IPS-NIHi7 (cell line): Measurements from ENCODE around the gene ZKSCAN1.
A peak's percentile ranks its signal among the peaks of the same experiment; 100 is the strongest.

Experiments used
- DNase-seq: peaks from one replicate; pipeline ENCODE4 v3.0.0; 2012; ENCODE audit warnings: mixed read lengths; ENCODE audit errors: extremely low spot score

Gene ZKSCAN1

DNA sequence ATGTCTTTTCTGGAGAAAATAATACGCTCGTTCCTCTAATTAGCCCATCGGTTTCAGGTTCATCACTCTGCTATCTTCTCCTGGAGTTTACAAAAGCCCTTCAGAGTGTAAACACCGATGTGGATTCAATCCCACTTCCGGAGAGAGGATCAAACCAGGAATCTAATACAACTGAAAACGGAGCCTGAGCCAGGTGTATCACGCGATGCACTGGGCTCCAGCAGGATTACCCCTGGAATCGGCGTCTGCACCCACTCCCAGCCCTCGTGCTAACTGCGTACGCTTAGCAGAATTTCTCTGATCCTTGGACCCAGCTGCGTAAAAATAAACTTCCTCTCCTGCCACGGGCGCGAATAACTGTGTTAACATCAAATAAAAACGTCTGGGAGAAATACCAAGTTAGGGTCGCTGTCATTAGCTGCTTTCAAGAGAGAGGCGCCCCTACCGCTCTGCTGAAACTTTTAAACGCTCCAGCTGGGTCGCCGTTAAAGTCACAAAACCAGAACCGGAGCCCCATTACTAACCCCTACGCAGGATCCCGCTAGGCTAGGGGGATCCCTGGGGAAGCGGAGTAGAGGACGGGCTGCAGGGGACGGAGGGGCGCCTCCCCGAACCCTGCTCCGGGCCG lies 65.6 kb downstream of the ZKSCAN1 start:
- DNase-seq: no peak

DNA sequence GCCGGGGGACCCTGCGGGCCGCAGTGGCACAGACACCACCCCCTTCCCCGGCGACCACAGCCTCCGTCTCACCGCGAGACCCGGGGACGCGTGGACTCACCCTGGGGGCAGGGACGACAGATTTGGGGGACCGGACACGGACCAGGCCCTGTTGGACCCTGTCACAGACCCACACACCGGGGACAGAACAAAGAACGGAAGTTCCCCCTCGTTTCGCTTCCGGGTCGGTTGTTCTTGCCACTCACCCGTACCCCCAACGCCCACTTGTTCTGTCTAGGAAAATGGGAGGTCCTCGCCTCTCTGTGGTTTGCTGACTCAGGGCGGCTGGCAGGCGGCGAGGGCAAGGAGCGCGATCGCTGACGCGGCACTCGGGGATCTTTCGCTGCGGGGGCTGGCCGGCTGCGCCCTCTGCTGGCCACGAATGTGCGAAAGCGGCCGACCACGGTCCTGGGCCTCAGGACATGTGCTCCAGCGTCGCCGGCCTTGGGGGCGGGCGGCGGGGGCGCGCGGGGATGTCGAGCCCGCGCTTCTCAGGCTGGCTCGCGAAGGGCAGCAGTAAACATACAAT lies 66.2 kb downstream of the ZKSCAN1 start, which contains the start of gene ZNF3:
Gene ZNF3 (minus strand): TSS at position 189 of the 568 bp plus-strand sequence. CDS start 4,366 bp downstream, outside the sequence.
- peak; percentile 96 for DNase-seq

DNA sequence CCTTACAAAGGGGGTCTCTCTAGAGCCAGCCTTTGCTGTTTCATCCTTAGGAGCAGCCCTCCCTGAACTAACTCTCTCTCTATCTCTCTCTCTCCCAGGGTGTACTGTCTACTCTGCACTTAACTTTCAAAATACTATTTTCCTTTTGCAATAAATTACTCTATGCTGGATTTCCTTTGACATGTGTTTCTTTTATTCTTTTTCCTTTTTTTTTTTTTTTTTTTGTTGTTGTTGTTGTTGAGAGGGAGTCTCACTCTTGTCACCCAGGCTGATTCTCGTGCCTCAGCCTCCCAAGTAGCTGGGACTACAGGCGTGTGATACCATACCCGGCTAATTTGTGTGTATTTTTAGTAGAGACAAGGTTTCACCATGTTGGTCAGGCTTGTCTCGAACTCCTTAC lies 67.6 kb downstream of the ZKSCAN1 start:
- no peak for DNase-seq

DNA sequence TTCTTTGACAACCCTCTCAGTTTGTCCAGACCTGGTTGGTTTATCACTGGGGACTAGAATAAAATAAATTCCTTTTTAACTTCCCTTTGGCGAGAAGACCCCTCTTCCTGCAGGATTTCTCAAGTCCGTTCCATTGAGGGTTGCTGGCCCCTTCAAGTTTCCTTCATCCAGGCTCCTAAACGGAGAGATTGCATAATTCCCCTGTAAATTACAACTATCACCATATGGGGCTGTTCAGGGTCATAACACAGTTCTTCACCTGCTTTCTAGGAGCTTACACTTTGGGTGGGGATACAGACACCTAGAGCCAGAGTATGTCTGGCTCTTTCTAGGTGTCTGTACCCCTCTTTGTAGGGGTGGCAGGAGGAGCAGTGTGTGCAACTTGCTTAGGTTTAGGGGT lies 70.1 kb downstream of the ZKSCAN1 start:
- no peak for DNase-seq

DNA sequence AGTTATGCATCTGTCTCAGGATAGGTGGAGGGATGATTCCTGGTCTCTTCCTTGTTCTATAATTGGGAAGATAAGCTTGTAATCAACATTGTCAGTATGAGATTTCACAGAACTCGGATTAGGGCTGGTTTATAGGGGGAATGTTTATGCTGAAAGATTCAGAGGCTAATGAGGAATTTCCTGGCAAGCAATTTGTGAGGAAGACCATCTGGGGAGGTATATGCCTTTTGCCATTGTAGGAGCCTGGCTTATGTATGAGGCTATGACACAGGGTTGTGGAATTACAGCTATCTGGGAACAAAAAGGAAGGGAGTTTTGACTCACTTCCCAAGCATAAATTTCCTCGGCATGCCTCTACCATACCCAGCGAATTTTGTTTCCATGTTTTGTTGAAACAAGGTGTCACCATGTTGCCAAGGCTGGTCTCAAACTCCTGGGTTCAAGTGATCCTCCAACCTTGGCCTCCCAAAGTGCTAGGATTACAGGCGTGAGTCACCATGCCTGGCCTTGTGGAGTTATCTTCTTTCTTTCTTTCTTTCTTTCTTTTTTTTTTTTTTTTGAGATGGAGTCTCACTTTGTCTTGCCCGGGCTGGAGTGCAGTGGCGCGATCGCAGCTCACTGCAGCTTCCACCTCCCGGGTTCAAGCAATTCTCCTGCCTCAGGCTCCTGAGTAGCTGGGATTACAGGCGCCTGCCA lies 71.8 kb downstream of the ZKSCAN1 start:
- DNase-seq: no peak

DNA sequence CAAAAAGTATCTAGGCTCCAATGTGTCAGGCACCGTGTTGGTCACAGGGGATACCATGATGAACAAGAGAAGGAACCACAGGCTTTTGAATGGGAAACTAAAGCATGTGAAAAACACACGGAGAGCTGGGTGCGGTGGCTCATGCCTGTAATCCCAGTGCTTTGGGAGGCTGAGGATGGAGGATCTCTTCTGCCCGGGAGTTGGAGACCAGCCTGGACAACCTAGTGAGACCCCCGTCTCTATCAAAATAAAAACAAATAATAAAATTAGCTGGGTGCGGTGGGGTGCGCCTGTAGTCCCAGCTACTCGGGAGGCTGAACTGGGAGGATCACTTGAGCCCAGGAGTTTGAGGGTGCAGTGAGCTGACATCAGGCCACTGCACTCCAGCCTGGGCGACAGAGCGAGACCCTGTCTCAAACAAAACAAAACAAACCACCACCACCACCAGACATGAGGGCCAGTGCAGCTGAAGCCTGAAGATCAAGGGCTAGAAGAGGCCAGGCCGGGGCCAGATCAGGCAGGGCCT lies 72.8 kb downstream of the ZKSCAN1 start:
- no peak for DNase-seq

DNA sequence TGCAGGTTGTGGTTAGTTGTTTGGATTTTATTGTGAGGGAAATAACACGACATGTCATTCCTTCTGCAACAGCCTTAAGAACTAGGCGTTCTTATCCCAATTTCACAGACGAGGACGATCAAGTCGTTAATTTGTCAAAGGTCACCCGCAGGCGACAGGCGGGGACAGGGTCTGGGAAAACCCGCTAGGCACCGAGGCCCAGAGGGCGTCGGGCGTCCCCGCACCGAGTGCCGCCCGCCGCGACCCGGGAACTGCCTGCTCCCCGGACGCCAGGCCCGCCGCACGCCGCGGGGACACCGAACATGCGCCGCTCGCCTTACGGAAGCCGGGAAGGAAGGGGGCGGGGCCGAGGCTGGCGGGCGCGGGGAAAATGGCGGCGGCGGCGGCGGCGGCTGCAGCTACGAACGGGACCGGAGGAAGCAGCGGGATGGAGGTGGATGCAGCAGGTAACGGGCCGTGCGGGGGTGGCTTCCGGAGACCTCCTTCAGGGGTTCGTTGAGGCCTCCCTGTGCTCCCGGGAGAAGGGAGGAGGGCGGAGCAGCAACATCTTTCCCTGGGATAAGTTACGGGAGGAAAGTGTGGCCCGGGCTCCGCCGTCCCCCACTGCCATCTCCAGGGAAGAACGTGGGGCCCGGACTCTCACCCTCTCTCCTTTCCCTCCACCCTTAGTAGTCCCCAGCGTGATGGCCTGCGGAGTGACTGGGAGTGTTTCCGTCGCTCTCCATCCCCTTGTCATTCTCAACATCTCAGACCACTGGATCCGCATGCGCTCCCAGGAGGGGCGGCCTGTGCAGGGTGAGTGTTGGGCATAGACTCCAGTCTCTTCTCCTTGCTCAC lies 73.4 kb downstream of the ZKSCAN1 start, which contains the start of gene COPS6:
Gene COPS6 (plus strand): TSS at position 349 of the 837 bp plus-strand sequence. CDS start 22 bp downstream, at position 371.
- peak; percentile 79 for DNase-seq

DNA sequence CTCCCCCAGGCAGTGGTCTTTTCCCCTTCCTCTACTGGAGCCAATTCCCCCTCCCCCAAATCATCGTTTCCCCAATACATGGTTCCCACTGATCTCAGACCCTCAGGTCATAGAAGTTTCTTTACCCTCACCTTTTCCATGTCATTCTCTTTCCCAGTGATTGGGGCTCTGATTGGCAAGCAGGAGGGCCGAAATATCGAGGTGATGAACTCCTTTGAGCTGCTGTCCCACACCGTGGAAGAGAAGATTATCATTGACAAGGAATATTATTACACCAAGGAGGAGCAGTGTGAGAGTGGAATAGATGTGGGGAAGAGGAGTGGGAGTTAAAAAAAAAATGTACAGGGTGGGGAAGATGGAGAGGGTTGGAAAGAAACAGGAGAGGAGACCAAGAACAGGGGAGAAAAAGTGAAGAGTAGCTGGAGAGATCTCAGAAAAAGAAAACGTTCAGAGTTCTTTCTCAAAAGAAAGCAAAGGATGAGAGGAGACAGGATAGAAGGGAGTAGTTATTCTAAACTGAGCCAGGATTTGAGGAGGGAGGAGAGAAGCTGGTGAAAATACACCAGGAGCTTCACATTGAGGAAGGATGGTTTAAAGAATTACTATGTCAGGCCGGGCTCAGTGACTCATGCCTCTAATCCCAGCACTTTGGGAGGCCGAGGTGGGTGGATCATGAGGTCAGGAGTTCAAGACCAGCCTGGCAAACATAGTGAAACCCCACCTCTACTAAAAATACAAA lies 74.2 kb downstream of the ZKSCAN1 start:
- DNase-seq: no peak

DNA sequence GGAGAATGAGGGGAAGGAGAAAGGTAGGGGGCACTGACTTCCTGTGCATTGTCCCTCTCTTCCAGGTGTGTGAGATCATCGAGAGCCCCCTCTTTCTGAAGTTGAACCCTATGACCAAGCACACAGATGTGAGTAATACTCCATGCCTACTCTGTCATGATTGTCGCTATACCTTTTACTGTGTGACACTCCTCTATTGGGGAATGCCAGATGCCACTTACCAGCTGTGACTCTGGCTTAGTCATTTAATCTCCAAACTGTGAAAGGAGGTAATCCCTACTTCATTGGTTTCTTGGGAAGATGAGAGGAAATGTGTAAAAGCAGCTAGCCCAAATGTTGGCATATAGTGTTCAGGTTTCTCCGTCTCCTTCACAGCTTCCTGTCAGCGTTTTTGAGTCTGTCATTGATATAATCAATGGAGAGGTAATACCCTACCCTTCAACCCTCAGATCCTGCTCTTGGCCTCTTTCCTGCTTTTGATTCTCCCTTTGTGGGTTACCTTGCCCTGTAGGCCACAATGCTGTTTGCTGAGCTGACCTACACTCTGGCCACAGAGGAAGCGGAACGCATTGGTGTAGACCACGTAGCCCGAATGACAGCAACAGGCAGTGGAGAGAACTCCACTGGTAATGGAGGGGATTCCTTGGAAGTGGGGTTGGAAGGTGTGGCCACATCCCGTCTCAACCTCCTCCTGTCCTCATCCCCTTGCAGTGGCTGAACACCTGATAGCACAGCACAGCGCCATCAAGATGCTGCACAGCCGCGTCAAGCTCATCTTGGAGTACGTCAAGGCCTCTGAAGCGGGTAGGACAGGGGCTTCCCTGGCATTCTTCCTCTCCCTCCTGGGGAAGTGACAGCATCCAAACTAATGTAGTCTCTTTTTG lies 75.4 kb downstream of the ZKSCAN1 start:
- DNase-seq: no peak
